ENCODE measurements around the gene SEZ6L.

Gene SEZ6L

GRCh38 chr22:26174280-26174679 lies 5.0 kb downstream of the SEZ6L start:
- no peak for DNase-seq (ENCODE audit: low read depth in 2 of 2)

- DNase-seq (ENCODE audit: low read depth in 2 of 2): no peak
Measured at GRCh38 chr22:26182723-26183122, 13.5 kb downstream of the SEZ6L start.

GRCh38 chr22:26185190-26185589 lies 15.9 kb downstream of the SEZ6L start:
- DNase-seq (ENCODE audit: low read depth in 2 of 2): no peak

- DNase-seq (ENCODE audit: low read depth in 2 of 2): no peak
Measured at GRCh38 chr22:26188341-26188740, 19.1 kb downstream of the SEZ6L start.

- no peak for DNase-seq (ENCODE audit: low read depth in 2 of 2)
Measured at GRCh38 chr22:26194313-26194712, 25.1 kb downstream of the SEZ6L start.

GRCh38 chr22:26194877-26195276 lies 25.6 kb downstream of the SEZ6L start:
- no peak for DNase-seq (ENCODE audit: low read depth in 2 of 2)

- no peak for DNase-seq (ENCODE audit: low read depth in 2 of 2)
Measured at GRCh38 chr22:26196657-26197056, 27.4 kb downstream of the SEZ6L start.

GRCh38 chr22:26197425-26197824 lies 28.2 kb downstream of the SEZ6L start:
- no peak for DNase-seq (ENCODE audit: low read depth in 2 of 2)

- no peak for DNase-seq (ENCODE audit: low read depth in 2 of 2)
Measured at GRCh38 chr22:26199665-26200064, 30.4 kb downstream of the SEZ6L start.

GRCh38 chr22:26202280-26202924 lies 33.1 kb downstream of the SEZ6L start:
- no peak for DNase-seq (ENCODE audit: low read depth in 2 of 2)

GRCh38 chr22:26205494-26205893 lies 36.2 kb downstream of the SEZ6L start:
- DNase-seq (ENCODE audit: low read depth in 2 of 2): no peak

GRCh38 chr22:26210334-26210733 lies 41.1 kb downstream of the SEZ6L start:
- no peak for DNase-seq (ENCODE audit: low read depth in 2 of 2)

GRCh38 chr22:26213826-26214225 lies 44.6 kb downstream of the SEZ6L start:
- no peak for DNase-seq (ENCODE audit: low read depth in 2 of 2)

GRCh38 chr22:26214466-26214865 lies 45.2 kb downstream of the SEZ6L start:
- no peak for DNase-seq (ENCODE audit: low read depth in 2 of 2)

GRCh38 chr22:26215736-26216135 lies 46.5 kb downstream of the SEZ6L start:
- no peak for DNase-seq (ENCODE audit: low read depth in 2 of 2)

GRCh38 chr22:26225207-26225606 lies 55.9 kb downstream of the SEZ6L start:
- no peak for DNase-seq (ENCODE audit: low read depth in 2 of 2)

GRCh38 chr22:26226538-26227297 lies 57.5 kb downstream of the SEZ6L start:
- DNase-seq (ENCODE audit: low read depth in 2 of 2): no peak

- no peak for DNase-seq (ENCODE audit: low read depth in 2 of 2)
Measured at GRCh38 chr22:26229910-26230309, 60.6 kb downstream of the SEZ6L start.

GRCh38 chr22:26234296-26234695 lies 65.0 kb downstream of the SEZ6L start:
- no peak for DNase-seq (ENCODE audit: low read depth in 2 of 2)

GRCh38 chr22:26235792-26236487 lies 66.7 kb downstream of the SEZ6L start:
- no peak for DNase-seq (ENCODE audit: low read depth in 2 of 2)

GRCh38 chr22:26236991-26237390 lies 67.7 kb downstream of the SEZ6L start:
- DNase-seq (ENCODE audit: low read depth in 2 of 2): no peak

- DNase-seq (ENCODE audit: low read depth in 2 of 2): no peak
Measured at GRCh38 chr22:26238596-26238995, 69.3 kb downstream of the SEZ6L start.

GRCh38 chr22:26239581-26239980 lies 70.3 kb downstream of the SEZ6L start:
- DNase-seq (ENCODE audit: low read depth in 2 of 2): no peak
